Osteoblast (primary cell): ENCODE results near the gene IPO4. TPM values are rescaled to one million over a fixed set of nuclear protein-coding genes. Genes with fewer than 3 reads are reported as not detected.

ENCODE experiments used
- DNase-seq: peaks from one replicate; pipeline ENCODE4 v3.0.0; 2011; ENCODE audit warnings: low spot score, mixed read lengths; ENCODE audit not compliant: insufficient read length; ENCODE audit errors: missing footprints
- H2AFZ ChIP-seq: 2 replicates; pipeline ENCODE4 v1.6.0; 2011; ENCODE audit warnings: mild to moderate bottlenecking, low read length
- H3K27ac ChIP-seq: 2 replicates; pipeline ENCODE4 v1.5.1; 2011; ENCODE audit warnings: mild to moderate bottlenecking, low read depth, low read length, moderate library complexity
- H3K27me3 ChIP-seq: 2 replicates; pipeline ENCODE4 v1.6.0; 2012; ENCODE audit warnings: mild to moderate bottlenecking, control low read depth, inconsistent platforms, low read length, moderate library complexity; ENCODE audit not compliant: insufficient read depth
- H3K36me3 ChIP-seq: 2 replicates; pipeline ENCODE4 v1.5.1; 2011; ENCODE audit warnings: mild to moderate bottlenecking, low read length, control low read depth, moderate library complexity; ENCODE audit not compliant: insufficient read depth
- H3K4me1 ChIP-seq: 2 replicates; pipeline ENCODE4 v1.5.1; 2011; ENCODE audit warnings: mild to moderate bottlenecking, low read length, control low read depth, moderate library complexity; ENCODE audit not compliant: insufficient read depth
- H3K4me2 ChIP-seq: 2 replicates; pipeline ENCODE4 v1.6.0; 2011; ENCODE audit warnings: mild to moderate bottlenecking, low read length; ENCODE audit not compliant: insufficient read depth
- H3K4me3 ChIP-seq: fragments of 200-600 bp; sonication (generic); 3 replicates; pipeline ENCODE4 v1.5.1; 2012; ENCODE audit warnings: mild to moderate bottlenecking, low read length, inconsistent platforms; ENCODE audit not compliant: insufficient read depth
- H3K79me2 ChIP-seq: 2 replicates; pipeline ENCODE4 v1.6.0; 2012; ENCODE audit warnings: mild to moderate bottlenecking, low read length, control low read depth, inconsistent platforms; ENCODE audit not compliant: insufficient read depth
- H3K9me3 ChIP-seq: 2 replicates; pipeline ENCODE4 v1.5.1; 2011; ENCODE audit warnings: low read depth, low read length, control low read depth
- H4K20me1 ChIP-seq: 2 replicates; pipeline ENCODE4 v1.6.0; 2012; ENCODE audit warnings: mild to moderate bottlenecking, low read length, control low read depth; ENCODE audit not compliant: insufficient read depth
- total RNA-seq: library from RNA; depleted of rRNA; stranded (reverse); fragments of >200 nt; gene quantifications from 2 replicates; pipeline ENCODE4 v1.2.3, GENCODE V29; 2012
- TF ChIP-seq, protein P1 (sequence below): IDR thresholded peaks from 2 replicates; pipeline ENCODE4 v1.5.1; 2011; ENCODE audit warnings: mild to moderate bottlenecking, low read depth, low read length, moderate library complexity; ENCODE audit errors: extremely low read depth

IPO4 gene
- total RNA-seq, 1 donor, result 47.0 TPM

- Histone ChIP-seq H3K4me3 (no peak overlapping the region), H4K20me1 (peaks cover 3% of the 10 kb centered on the region), H3K9me3 (no peaks in the 10 kb centered on the region), H3K27ac (no peak overlapping the region), H3K79me2 (peaks cover 9% of the 10 kb centered on the region), H3K36me3 (peaks cover 63% of the 10 kb centered on the region), H3K27me3 (no peaks in the 10 kb centered on the region), H3K4me2 (no peak overlapping the region), H2AFZ (no peak overlapping the region), H3K4me1 (no peaks in the 10 kb centered on the region)
- no peak for DNase-seq
- TF ChIP-seq, protein P1, sequence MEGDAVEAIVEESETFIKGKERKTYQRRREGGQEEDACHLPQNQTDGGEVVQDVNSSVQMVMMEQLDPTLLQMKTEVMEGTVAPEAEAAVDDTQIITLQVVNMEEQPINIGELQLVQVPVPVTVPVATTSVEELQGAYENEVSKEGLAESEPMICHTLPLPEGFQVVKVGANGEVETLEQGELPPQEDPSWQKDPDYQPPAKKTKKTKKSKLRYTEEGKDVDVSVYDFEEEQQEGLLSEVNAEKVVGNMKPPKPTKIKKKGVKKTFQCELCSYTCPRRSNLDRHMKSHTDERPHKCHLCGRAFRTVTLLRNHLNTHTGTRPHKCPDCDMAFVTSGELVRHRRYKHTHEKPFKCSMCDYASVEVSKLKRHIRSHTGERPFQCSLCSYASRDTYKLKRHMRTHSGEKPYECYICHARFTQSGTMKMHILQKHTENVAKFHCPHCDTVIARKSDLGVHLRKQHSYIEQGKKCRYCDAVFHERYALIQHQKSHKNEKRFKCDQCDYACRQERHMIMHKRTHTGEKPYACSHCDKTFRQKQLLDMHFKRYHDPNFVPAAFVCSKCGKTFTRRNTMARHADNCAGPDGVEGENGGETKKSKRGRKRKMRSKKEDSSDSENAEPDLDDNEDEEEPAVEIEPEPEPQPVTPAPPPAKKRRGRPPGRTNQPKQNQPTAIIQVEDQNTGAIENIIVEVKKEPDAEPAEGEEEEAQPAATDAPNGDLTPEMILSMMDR, result no peak
Observed at GRCh38 chr14:24167469-24168114, 21.0 kb downstream of the IPO4 start.

GRCh38 chr14:24165785-24166184 is 22.8 kb downstream of the IPO4 start:
- Histone ChIP-seq H3K9me3 (no peaks in the 10 kb centered on the region), H3K27ac (no peak overlapping the region), H3K4me3 (no peak overlapping the region), H4K20me1 (peaks cover 6% of the 10 kb centered on the region), H3K4me2 (no peak overlapping the region), H3K4me1 (peaks cover 11% of the 10 kb centered on the region), H3K79me2 (peaks cover 23% of the 10 kb centered on the region), H3K27me3 (no peaks in the 10 kb centered on the region), H3K36me3 (peaks cover 63% of the 10 kb centered on the region), H2AFZ (no peak overlapping the region)
- TF ChIP-seq, protein P1, result no peak
- no peak for DNase-seq

GRCh38 chr14:24164518-24164991 is 24.1 kb downstream of the IPO4 start:
- Histone ChIP-seq H3K79me2 (peaks cover 23% of the 10 kb centered on the region), H3K27ac (no peak overlapping the region), H3K36me3 (peaks cover 69% of the 10 kb centered on the region), H3K27me3 (no peaks in the 10 kb centered on the region), H3K4me1 (peaks cover 11% of the 10 kb centered on the region), H2AFZ (no peak overlapping the region), H3K4me3 (no peak overlapping the region), H3K9me3 (no peaks in the 10 kb centered on the region), H4K20me1 (peaks cover 6% of the 10 kb centered on the region), H3K4me2 (no peak overlapping the region)
- TF ChIP-seq, protein P1, result no peak
- DNase-seq, result peak; percentile 35

- Histone ChIP-seq H3K27me3 (no peaks in the 10 kb centered on the region), H3K9me3 (no peaks in the 10 kb centered on the region), H2AFZ (peak overlapping the region; percentile 42), H3K4me3 (peak overlapping the region; percentile 82), H4K20me1 (peaks cover 6% of the 10 kb centered on the region), H3K79me2 (peaks cover 23% of the 10 kb centered on the region), H3K27ac (peak overlapping the region; percentile 88), H3K4me1 (peaks cover 11% of the 10 kb centered on the region), H3K4me2 (peak overlapping the region; percentile 97), H3K36me3 (peaks cover 74% of the 10 kb centered on the region)
- DNase-seq, result peak; percentile 90
- TF ChIP-seq, protein P1, result no peak
Observed at GRCh38 chr14:24162093-24162492, 26.5 kb downstream of the IPO4 start.
